Skeletal muscle tissue (tissue), 4 donors: ENCODE results near the gene KIF25. TPM values are rescaled to one million over a fixed set of nuclear protein-coding genes. Genes with fewer than 3 reads are reported as not detected.

ENCODE experiments used
- H3K27ac ChIP-seq: one replicate; pipeline ENCODE4 v1.7.0; 2013; ENCODE audit warnings: mild to moderate bottlenecking, low read depth, low read length, inconsistent platforms
- H3K27me3 ChIP-seq, 3 donors: one replicate each; pipeline ENCODE4 v1.7.0; 2013; ENCODE audit warnings: low read length in 3 of 3; ENCODE audit not compliant: control insufficient read depth in 3 of 3, insufficient read depth in 3 of 3
- H3K36me3 ChIP-seq, 3 donors: one replicate each; pipeline ENCODE4 v1.7.0; 2013; ENCODE audit warnings: low read length in 3 of 3; ENCODE audit not compliant: control insufficient read depth in 3 of 3, insufficient read depth in 3 of 3
- H3K4me1 ChIP-seq, 3 donors: one replicate each; pipeline ENCODE4 v1.7.0; 2013; ENCODE audit warnings: low read length in 3 of 3, mild to moderate bottlenecking in 3 of 3; ENCODE audit not compliant: control insufficient read depth in 3 of 3, insufficient read depth in 3 of 3
- H3K4me3 ChIP-seq, 3 donors: one replicate each; pipeline ENCODE4 v1.7.0; 2013; ENCODE audit warnings: low read length in 3 of 3
- H3K9ac ChIP-seq, 3 donors: one replicate each; pipeline ENCODE4 v1.7.0; 2013; ENCODE audit warnings: low read length in 3 of 3, mild to moderate bottlenecking in 3 of 3, moderate library complexity in 2 of 3, low read depth in 1 of 3
- H3K9me3 ChIP-seq, 3 donors: one replicate each; pipeline ENCODE4 v1.7.0; 2013; ENCODE audit warnings: low read length in 3 of 3; ENCODE audit not compliant: control insufficient read depth in 3 of 3
- total RNA-seq: library from RNA; depleted of rRNA; stranded (reverse); fragments of >200 nt; gene quantifications from one replicate; pipeline ENCODE4 v1.2.3, GENCODE V29; 2014
- donor health status: Osteomylitis.

The KIF25 gene
- total RNA-seq, 1 donor from 2014 or later = not detected

DNA sequence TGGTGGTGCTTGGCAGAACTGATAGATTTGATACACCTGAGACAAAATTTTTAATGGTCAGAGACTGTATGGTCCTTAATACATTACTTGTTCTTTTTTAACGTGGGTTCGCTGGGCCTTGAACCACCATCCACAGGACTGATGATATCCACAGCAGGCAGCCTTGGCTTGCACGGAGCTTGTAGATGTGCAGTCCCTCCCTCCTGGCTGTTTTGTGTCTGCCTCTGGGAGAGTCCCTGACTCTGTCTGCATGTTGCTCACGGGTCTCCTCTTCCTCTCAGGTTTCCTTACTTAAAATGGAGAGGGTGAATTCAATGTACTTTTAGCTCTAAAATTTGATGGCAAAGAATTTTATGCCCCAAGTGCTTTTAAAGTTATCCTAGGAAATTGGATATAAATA lies 17.5 kb downstream of the KIF25 start:
- Histone ChIP-seq H3K36me3 (no peaks in the 10 kb centered on the region), H3K9me3 (peaks cover 0 to 8% (median 0%) of the 10 kb centered on the region in 3 donors), H3K27ac (no peak overlapping the region), H3K4me3 (no peak overlapping the region), H3K9ac (no peak overlapping the region), H3K27me3 (peaks cover 2 to 12% (median 11%) of the 10 kb centered on the region in 3 donors), H3K4me1 (peaks cover 0 to 10% (median 0%) of the 10 kb centered on the region in 3 donors)

DNA sequence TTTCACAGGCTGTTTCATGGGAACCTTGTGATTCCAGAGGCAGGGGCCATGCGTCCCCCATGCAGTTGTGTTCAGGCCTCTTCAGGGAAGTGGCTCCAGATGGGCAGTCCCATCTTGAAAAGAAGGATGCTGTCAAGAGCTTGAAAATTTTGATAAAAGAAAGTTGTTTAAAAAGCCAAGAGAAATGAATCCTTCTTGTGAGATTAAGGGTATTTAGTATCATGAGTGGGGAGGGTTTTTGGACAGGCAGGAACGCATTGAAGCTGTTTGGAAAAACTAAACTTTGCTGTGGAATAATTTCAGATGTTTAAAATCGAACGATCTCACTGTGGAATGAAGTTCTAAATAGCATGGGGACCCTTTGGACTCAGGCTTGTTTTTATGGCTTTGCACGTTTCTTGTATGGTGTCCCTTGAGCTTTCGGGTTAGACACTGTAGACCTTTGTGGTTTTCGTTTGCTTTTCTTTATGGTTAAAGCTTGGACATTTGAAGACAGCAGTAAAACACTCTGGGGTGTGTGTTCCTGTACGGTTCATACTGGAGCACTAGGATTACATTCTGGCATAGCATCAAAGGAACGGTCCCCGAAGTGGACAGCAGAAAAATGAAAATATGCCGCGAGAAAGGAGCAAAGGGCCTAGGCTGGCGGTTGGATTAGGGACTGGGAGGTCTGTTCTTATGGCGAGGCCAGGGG lies 18.2 kb downstream of the KIF25 start:
- Histone ChIP-seq H3K36me3 (no peaks in the 10 kb centered on the region), H3K9ac (no peak overlapping the region), H3K27me3 (peaks cover 2 to 12% (median 11%) of the 10 kb centered on the region in 3 donors), H3K9me3 (peaks cover 0 to 4% (median 0%) of the 10 kb centered on the region in 3 donors), H3K4me1 (peaks cover 0 to 10% (median 0%) of the 10 kb centered on the region in 3 donors), H3K4me3 (no peak overlapping the region), H3K27ac (no peak overlapping the region)

DNA sequence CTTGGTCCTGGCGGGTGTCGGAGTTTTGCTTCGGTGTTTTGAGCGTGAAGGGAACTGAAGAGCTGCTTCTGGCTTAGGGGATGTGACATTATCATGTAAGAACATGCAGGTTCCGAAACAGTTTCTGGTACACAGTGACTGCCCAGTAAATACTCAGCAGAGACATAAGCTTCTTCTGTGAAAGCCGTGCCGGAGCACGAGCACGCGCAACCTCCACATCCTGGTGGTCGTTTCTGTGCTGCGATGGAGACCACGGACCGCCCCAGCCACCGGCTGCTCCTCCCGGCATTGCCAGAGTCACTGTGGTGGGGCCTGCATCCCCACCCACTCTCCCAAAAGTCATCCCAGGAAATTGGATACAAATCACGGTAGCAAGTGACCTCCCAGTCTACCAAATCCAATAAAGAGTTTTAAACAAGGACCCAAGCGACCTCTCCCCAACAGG lies 18.7 kb downstream of the KIF25 start:
- Histone ChIP-seq H3K9me3 (no peaks in the 10 kb centered on the region), H3K27me3 (peaks cover 2 to 12% (median 11%) of the 10 kb centered on the region in 3 donors), H3K4me1 (peaks cover 0 to 10% (median 0%) of the 10 kb centered on the region in 3 donors), H3K36me3 (no peaks in the 10 kb centered on the region), H3K27ac (no peak overlapping the region), H3K9ac (no peak overlapping the region), H3K4me3 (no peak overlapping the region)

DNA sequence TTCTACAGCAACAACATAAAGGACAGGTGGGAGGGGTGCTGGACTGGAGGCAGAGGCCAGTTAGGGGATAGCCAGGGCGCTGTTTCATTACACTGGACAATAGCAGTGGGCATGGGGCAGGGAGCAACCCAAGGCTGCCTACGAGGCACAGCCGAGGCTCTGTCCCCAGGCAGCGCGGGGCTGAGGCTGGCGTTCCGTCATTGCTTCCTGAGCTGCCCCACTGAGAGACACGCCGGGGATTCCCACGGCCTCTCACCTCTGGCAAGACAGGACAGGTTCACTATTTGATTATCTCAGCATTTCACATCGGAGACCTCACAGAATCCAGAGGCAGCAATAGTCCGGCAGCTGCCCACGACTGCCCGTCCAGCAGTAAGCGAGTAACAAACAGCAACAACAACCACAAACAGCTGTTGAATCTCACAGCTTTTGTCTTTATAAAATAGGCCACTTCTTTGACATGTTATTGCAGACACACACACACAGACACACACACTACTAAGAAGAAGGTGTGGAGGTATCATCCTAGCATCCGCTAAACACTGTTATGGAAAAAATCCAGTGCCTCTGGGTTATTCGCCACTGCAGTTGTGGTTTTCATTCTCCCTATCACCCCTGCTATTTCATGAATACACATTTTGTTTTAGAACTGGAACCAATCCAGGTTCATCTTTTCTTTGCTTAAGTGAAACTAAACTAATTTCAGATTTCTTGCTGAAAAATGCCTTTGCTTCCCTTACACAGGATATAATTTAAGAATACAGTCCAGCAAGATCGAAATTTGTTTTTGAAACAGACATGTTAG lies 19.5 kb downstream of the KIF25 start:
- Histone ChIP-seq H3K9ac (no peak overlapping the region), H3K27ac (no peak overlapping the region), H3K4me1 (peaks cover 0 to 10% (median 0%) of the 10 kb centered on the region in 3 donors), H3K4me3 (no peak overlapping the region), H3K36me3 (no peaks in the 10 kb centered on the region), H3K27me3 (peaks cover 2 to 12% (median 11%) of the 10 kb centered on the region in 3 donors), H3K9me3 (no peaks in the 10 kb centered on the region)

DNA sequence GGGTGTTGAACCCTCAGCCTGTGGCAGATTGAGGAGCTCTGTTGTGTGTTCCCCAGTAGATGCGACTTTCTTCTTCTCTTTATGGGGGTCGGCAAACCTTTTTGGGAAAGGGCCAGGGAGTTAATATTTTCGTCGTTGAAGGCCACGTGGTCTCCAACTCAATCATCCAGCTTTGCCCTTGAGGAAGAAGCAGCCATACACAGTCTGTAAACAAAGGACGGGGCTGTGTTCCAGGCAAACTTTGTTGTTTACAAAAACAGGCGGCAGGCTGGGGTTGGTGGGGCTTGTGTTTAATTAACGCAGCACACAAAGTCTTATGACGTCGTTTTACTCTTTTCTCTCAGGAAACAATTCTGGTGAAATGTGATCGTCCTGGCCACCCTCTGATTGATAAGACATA lies 20.2 kb downstream of the KIF25 start:
- Histone ChIP-seq H3K36me3 (no peaks in the 10 kb centered on the region), H3K9ac (no peak overlapping the region), H3K4me3 (no peak overlapping the region), H3K27me3 (peaks cover 2 to 11% (median 10%) of the 10 kb centered on the region in 3 donors), H3K27ac (no peak overlapping the region), H3K9me3 (no peaks in the 10 kb centered on the region), H3K4me1 (peaks cover 0 to 10% (median 0%) of the 10 kb centered on the region in 3 donors)

DNA sequence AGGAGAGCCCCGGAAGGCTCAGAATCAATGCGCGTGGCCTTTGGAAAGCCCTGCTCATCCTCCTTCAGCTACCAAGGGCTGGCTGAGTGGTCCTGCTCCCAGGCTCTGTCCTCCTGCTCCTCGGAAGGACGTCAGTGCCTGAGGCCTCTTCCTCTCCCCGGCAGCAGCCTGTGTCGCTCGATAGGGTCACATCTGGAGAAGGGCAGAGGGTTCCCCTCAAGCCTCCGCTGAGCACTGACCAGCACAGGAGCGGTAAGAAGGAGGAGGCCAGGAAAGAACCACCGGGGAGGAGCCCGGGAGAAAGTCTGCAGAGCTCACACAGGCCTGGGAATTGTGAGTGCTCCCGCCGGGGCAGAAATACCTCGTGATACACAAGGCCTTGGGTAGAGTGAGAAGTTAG lies 21.2 kb downstream of the KIF25 start:
- Histone ChIP-seq H3K27ac (no peak overlapping the region), H3K4me3 (no peak overlapping the region), H3K4me1 (peaks cover 0 to 10% (median 0%) of the 10 kb centered on the region in 3 donors), H3K36me3 (no peaks in the 10 kb centered on the region), H3K9me3 (no peaks in the 10 kb centered on the region), H3K27me3 (peaks cover 2 to 12% (median 11%) of the 10 kb centered on the region in 3 donors), H3K9ac (no peak overlapping the region)

DNA sequence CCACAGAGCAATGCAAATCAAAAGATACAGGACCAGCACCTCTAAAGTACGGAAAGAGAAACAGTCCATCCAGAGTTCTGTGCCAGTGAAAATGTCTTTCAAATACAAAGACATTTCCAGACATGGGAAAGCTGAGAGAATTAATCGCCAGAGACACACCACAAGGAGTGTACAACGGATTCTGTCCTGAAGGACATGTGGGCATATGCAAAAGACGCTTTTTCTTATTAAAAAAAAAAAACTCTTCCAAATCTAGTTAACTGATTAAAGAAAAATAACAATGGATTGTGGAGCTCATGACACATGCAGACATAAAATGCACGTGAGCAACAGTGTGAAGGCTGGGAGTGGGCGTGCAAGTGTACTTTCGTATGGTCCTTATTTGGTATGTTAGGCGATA lies 22.8 kb downstream of the KIF25 start:
- no peaks in the 10 kb centered on the region for H3K9me3 ChIP-seq
- H3K4me3 ChIP-seq = no peak overlapping the region
- H3K36me3 ChIP-seq = no peaks in the 10 kb centered on the region
- H3K4me1 ChIP-seq = peaks cover 0 to 2% (median 0%) of the 10 kb centered on the region in 3 donors
- H3K9ac ChIP-seq = no peak overlapping the region
- H3K27me3 ChIP-seq = peaks cover 2 to 12% (median 11%) of the 10 kb centered on the region in 3 donors
- no peak overlapping the region for H3K27ac ChIP-seq

DNA sequence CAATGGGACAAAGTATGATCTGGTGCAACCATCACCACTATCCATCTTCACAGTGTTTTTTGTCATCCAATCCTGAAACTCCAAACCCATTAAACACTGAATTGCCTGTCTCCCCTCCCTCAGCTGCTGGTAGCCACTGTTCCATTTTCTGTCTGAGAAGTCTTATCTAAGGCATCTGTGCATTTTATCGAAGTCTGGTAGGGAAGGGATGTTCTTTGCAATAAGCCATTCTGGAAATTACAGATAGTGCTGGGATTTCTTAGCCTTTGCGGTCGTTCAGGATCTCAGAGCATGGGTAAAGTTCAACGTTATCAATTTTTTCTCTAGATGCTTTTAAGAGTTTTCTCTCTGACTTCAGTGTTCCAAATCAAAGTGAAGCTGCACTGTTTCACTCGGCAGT lies 24.1 kb downstream of the KIF25 start:
- H3K4me1 ChIP-seq = no peaks in the 10 kb centered on the region
- no peaks in the 10 kb centered on the region for H3K36me3 ChIP-seq
- peaks cover 6 to 10% (median 8%) of the 10 kb centered on the region in 3 donors for H3K27me3 ChIP-seq
- no peaks in the 10 kb centered on the region for H3K9me3 ChIP-seq
- H3K4me3 ChIP-seq = no peak overlapping the region
- no peak overlapping the region for H3K27ac ChIP-seq
- no peak overlapping the region for H3K9ac ChIP-seq

DNA sequence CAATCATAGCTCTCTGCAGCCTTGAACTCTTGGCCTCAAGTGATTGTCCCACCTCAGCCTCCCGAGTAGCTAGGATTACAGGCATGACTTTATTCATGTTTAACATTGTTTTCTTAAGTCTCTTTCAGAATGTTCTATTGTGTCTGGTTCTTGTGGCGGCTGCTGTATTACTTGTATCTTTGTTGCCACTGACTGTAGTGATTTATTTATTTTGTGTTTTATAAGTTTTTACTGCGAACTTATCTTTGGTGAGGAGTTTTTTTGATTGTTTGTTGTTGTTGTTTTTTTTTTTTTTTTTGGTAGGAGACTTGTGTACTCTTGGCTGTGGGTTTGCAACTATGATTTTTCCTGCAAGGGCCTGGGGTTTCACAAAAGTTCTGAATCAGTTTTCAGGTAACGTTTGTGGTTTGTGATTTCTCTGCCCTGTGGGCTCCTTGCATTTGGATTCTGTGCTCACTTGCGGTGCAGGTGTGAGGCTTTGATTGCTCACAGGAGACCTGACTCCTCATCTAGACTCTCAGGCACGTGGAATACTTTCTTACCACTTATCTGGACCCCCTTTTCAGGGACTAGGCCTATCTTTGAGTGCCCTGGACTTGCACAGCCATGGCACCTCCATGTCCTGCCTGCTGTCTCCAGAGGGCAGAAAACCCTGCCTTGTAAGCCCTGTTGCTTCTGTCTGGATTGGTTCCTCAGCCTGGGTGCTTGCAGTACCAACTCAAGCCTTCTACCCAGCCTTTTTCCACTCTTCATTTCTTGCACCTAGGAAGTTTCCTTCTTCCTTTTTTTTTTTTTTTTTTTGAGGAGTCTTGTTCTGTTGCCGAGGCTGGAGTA lies 25.2 kb downstream of the KIF25 start:
- H3K27ac ChIP-seq = no peak overlapping the region
- H3K9me3 ChIP-seq = no peaks in the 10 kb centered on the region
- H3K36me3 ChIP-seq = no peaks in the 10 kb centered on the region
- H3K4me1 ChIP-seq = no peaks in the 10 kb centered on the region
- H3K9ac ChIP-seq = no peak overlapping the region
- H3K4me3 ChIP-seq = no peak overlapping the region
- peaks cover 0 to 7% (median 6%) of the 10 kb centered on the region in 3 donors for H3K27me3 ChIP-seq
